Stimulated activated CD4-positive, alpha-beta T cell treated with anti-CD3 and anti-CD28 coated beads, Interleukin-1b, Interleukin-23, amount 100 ng/mL, for 48 hours (primary cell): ENCODE measurements around the gene RPL15.
"Not testable (repeated sequence)": the region's sequence is repeated elsewhere in the genome, so short reads cannot be mapped to it uniquely, and the experiment has no call there.

ENCODE experiments used
- DNase-seq: peaks from one replicate; pipeline ENCODE4 v3.0.0-alpha.2; 2020

The RPL15 gene

DNA sequence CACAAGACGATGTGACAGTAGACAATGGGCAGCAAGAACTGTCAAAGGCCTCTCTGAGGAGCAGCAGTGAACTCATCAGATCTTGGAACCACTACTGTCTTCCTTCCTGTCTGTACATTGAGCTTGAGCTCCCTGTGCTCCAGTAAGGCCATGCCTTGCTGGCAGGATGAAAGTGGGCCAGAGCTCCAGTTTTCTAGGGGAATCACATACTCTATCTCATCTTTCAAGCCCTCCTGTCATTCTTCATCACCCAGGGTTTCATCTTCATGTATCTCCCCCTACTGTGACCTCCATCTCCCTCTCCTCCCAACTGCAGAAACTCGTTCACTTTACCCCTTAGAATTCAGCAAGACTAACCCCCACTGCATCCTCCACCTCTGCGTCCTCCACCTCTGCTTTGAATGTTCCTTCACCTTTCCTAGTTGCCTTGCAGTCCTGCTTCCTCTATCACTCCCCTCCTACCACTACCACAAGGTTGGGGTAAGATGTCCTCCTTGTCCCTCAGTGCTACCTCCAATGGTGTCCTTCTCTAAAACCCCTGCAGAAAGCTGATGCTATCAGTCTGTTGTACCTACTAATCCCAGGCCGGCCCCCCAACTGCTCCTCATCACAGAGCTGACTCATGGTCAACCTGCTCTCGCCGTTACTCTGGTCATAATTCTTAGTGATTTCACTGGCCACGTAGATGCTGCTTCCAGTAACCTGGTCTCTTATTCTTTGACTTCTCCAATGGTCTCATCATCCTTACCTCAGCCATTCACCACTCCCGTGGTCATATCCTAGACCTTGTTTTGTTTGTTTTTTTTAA, 22.5 kb upstream of the RPL15 start:
- no peak for DNase-seq

DNA sequence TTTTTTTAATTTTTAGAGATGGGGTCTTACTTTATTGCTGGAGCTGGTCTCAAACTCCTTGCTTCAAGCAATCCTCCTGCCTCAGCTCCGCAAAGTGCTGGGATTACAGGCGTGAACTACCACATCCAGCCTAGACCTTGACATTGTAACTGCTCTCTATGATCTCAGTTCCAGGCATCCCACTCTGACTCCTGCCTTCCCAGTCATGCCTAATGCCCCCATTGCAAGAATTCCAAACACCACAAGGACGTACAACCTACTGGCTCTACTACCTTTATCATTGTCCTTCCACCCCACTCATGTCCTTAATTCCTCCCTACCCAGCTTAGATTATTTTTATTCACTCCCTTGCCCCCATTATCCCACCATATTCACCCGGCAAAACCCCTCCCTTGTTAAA, 21.8 kb upstream of the RPL15 start:
- DNase-seq: no peak

DNA sequence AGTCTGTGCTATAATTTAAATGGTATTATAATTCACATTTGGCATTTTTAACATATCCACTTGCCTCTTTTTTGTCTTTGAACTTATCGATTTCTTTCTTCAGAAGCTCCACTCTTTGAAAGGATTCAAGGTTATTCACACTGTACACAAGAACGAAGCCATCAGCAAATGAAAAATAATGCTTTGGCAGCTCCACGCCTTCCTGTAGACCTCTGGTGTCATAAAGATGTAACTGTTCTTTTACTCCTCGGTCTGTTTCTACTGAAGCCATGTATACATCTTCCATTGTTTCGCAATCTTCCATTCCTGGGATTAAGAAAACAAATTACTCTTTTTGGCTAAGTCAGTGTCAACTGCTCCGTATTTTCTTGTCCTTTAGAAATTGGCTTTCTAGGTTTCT, 16.2 kb upstream of the RPL15 start:
- DNase-seq: no peak

- no peak for DNase-seq
Measured at GRCh38 chr3:23904545-23904944, 12.4 kb upstream of the RPL15 start.

GRCh38 chr3:23909341-23909740, 7.6 kb upstream of the RPL15 start:
- no peak for DNase-seq

GRCh38 chr3:23911397-23911796, 5.5 kb upstream of the RPL15 start:
- DNase-seq: no peak

- DNase-seq: not testable (repeated sequence)
Measured at GRCh38 chr3:23912335-23912734, 4.6 kb upstream of the RPL15 start.

DNA sequence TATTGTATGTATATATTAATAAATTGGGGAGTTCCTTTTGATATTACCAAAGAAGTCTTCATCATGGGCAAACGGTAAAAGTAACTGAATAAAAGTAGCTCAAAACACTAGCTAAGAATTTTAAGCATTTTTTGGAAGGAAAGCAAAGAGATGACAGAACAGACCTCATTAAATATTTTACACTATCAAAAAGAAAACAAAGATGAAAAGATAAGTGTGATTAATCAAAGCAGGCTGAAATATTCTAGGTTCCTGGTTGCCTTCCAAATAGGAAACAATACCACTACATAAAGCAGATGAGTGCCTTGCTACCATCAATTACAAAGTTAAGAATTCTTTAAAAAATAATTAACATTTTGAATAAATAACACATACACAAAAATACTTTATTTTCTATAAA, 3.8 kb upstream of the RPL15 start:
- no peak for DNase-seq

DNA sequence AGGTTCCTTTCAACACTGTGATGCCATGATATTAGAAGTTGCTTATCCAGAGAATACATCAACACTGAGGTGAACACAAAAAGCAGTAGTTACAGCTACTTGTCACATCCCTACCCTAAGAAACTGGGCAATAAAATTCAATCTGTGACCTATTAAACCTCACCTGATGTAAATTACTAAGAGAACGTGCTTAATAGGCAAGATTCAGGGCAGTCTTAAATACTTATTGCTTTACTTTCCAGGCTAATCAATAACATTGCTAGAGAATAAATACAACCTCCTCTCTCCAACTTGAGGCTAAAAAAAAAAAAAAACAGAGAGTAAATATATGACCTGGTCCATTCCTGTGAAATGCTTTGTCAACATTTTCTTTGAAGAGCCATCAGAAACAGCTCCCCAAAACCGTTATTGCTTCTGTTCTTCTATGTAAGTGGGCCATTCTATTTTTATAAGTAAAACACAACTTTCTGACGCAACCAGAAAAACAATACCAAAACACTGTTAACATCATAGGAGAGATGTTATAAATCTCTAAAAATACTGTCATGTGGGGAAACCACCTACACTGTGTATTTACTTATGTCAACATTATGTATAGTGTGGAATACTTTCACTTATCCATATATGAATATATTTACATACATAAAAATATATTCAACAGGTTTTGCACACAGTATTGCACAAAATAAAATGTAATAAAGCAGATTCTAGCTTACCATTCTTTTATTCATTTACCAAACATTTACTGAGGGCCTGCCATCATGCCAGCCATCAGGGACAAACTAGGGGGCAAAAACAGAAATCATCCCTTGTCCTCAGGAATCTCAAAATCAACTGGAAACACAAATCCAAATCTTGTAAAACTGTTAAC, 2.8 kb upstream of the RPL15 start:
- no peak for DNase-seq

GRCh38 chr3:23915537-23916108, 1.3 kb upstream of the RPL15 start:
- no peak for DNase-seq

- no peak for DNase-seq
Measured at GRCh38 chr3:23916152-23916885, 613 bp upstream of the RPL15 start.

GRCh38 chr3:23917679-23918303, 859 bp downstream of the RPL15 start:
- not testable (repeated sequence) for DNase-seq

DNA sequence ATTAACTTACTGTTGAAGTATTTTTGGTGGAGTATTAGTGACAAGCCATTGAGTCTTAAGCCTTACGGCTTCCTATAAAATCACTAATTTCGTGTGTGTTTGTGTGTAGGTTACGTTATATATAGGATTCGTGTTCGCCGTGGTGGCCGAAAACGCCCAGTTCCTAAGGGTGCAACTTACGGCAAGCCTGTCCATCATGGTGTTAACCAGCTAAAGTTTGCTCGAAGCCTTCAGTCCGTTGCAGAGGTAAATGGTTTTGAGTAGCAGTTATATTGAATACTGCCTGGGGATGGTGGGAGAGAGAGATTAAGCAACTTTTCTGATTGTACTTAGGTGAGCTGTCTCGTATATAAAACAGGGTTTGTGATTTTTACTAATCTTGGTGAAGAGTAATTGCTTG, 1.4 kb downstream of the RPL15 start:
- not testable (repeated sequence) for DNase-seq

- DNase-seq: no peak
Measured at GRCh38 chr3:23919628-23920027, 2.7 kb downstream of the RPL15 start.

- no peak for DNase-seq
Measured at GRCh38 chr3:23920151-23920655, 3.3 kb downstream of the RPL15 start.

DNA sequence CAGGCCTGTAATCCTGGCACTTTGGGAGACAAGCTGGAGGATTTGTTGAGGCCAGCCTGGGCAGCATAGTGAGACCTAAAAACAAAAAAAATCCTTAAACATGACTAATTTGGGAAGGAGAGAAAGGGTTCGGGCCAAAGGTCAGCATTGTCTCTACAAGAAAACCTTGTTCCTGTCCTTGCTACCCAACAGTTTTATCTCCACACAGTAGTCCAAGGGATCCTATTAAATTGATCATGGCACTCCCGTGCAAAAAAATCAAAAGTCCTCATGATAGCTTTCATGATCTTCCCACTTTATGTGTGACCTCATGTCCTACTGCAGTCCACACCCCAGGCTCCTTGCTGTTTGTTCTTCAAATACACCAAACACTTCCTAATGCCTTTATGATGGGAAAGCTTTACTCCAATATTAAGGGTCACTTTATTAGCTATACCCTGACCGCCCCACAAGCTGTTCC, 4.2 kb downstream of the RPL15 start:
- no peak for DNase-seq

DNA sequence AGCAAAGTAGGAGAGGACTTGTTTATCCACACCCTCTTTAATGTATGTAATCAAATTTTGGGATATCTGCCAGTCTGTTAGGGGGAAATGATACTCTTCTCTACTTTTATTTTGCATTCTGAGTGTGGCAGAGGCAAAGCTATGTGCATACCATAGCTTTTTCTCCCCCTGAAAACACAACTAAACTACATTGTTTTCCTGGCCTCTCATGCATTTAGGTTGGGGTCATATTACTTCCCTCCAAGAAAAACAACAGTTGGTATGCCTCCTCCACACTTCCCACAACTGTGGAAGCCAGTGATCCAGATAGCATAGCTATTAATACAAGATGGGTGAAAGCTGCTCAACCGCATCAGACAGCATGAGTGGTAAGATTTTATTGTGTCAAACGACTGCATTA, 6.9 kb downstream of the RPL15 start:
- no peak for DNase-seq

GRCh38 chr3:23926246-23926645, 9.3 kb downstream of the RPL15 start:
- no peak for DNase-seq

GRCh38 chr3:23926736-23927135, 9.8 kb downstream of the RPL15 start:
- no peak for DNase-seq

- DNase-seq: no peak
Measured at GRCh38 chr3:23928524-23928923, 11.6 kb downstream of the RPL15 start.

DNA sequence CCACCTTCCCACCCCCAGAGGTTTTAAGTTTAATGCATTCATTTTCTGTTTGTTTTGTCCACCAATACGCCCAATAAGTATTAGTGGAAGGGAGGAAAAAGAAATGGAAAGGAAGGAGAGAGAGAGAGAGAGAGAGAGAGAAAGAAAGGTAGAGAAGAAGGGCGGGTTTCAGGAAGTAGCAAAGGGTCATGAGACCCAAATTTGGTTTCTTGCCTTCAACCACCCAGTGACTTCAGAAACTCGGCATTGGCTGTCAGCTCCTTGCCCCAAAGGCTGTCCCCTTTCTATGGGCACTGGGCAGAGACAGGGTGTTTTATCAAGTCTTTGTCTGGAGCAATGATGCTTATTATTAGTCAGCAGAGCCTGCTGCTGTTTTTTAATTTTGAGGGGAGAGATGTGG, 14.7 kb downstream of the RPL15 start:
- no peak for DNase-seq

- DNase-seq: no peak
Measured at GRCh38 chr3:23932571-23932970, 15.6 kb downstream of the RPL15 start.
